ENCODE measurements around the gene IFT88. TPM values are rescaled to one million over a fixed set of nuclear protein-coding genes. Genes with fewer than 3 reads are reported as not detected.

The IFT88 gene
- total and polyA plus RNA-seq, 2 of the 8 experiments (the other 6 are each of a cell fraction or from before 2014, with no cell fraction given): 1.7 to 5.8 TPM

- TF ChIP-seq JUN (IDR thresholded peaks at IDR 0.05; ENCODE audit: low read depth, low read length) (no peak), CTCF (IDR thresholded peaks at IDR 0.05; ENCODE audit: control extremely low read depth in 1 of 3, insufficient read depth in 1 of 3, low read depth in 1 of 3, low read length in 3 of 3) (no peak)
Measured at GRCh38 chr13:20528452-20528851, 38.5 kb upstream of the IFT88 start (continued).

Data from H1 (cell line).